ENCODE results near the gene KCND2. TPM values are rescaled to one million over a fixed set of nuclear protein-coding genes. Genes with fewer than 3 reads are reported as not detected.

Gene KCND2
- total RNA-seq, 1 donor = 17.3 TPM

DNA sequence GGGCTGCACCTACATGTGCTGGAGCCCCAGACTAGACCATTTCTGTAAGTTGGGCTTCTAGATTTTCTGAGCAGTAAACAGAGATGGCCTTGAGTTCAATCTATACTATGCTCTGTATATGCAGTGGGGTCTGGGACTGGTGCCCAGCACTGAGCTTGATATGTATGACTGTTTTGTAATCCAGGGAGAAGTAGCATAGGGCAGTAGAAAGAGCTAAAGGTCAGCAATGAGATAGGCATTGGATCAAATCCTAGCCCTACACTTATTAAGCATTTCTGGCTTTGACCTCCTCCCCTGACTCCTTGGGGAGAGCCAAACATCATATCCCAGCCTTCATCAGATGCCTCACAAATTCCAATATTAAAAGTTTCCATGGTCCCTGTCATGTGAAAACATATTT, 330.4 kb downstream of the KCND2 start:
- H3K4me3 ChIP-seq (ENCODE audit: low read depth, low read length) = no peak overlapping the region
- DNase-seq (ENCODE audit: low read depth) = no peak
- TF ChIP-seq, protein P1, sequence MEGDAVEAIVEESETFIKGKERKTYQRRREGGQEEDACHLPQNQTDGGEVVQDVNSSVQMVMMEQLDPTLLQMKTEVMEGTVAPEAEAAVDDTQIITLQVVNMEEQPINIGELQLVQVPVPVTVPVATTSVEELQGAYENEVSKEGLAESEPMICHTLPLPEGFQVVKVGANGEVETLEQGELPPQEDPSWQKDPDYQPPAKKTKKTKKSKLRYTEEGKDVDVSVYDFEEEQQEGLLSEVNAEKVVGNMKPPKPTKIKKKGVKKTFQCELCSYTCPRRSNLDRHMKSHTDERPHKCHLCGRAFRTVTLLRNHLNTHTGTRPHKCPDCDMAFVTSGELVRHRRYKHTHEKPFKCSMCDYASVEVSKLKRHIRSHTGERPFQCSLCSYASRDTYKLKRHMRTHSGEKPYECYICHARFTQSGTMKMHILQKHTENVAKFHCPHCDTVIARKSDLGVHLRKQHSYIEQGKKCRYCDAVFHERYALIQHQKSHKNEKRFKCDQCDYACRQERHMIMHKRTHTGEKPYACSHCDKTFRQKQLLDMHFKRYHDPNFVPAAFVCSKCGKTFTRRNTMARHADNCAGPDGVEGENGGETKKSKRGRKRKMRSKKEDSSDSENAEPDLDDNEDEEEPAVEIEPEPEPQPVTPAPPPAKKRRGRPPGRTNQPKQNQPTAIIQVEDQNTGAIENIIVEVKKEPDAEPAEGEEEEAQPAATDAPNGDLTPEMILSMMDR (IDR thresholded peaks at IDR 0.05; ENCODE audit: insufficient read depth, low read depth, low read length) = no peak

GRCh38 chr7:120609136-120609753, 336.3 kb downstream of the KCND2 start:
- TF ChIP-seq, protein P1 (IDR thresholded peaks at IDR 0.05; ENCODE audit: insufficient read depth, low read depth, low read length) = no peak
- H3K4me3 ChIP-seq (ENCODE audit: low read depth, low read length) = no peak overlapping the region
- DNase-seq (ENCODE audit: low read depth) = no peak

DNA sequence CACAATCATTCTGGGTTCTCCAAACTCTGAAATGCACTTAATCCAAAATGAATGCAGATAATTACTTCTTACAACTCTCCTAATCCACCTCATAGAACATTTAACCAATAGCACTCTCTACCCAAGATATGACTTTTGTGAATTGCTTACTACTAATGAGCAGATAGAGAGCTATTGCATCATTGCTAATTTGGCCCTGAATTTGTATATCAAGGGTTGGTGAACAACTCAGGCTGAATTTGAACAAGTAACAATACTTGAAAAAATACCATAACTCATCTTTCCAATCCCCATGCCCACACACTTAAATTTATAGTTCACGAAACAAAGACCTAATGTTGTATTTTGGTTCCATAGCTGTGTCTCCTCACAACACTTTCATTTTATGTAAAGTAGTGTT, 339.0 kb downstream of the KCND2 start:
- H3K4me3 ChIP-seq (ENCODE audit: low read depth, low read length) = no peak overlapping the region
- TF ChIP-seq, protein P1 (IDR thresholded peaks at IDR 0.05; ENCODE audit: insufficient read depth, low read depth, low read length) = no peak
- DNase-seq (ENCODE audit: low read depth) = no peak

DNA sequence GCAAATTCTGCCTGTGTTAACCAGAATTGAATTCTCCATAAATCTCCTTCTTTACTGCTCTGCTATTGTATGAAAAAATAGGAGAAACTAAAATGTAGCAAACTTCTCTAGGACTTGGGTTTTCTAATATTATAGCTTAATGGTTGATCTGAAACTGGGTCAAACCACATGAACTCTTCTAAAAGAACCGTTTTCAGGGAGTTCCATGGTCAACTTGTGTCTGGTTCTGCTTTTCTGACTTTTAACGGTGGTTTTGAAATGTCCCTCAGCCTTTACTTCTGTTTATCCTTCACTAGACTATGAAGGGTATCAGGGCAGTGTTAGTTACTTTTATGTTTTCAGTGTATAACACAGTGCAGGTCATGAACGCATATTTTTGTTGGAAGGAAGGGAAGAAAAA, 342.7 kb downstream of the KCND2 start:
- DNase-seq (ENCODE audit: low read depth) = no peak
- no peak overlapping the region for H3K4me3 ChIP-seq (ENCODE audit: low read depth, low read length)
- TF ChIP-seq, protein P1 (IDR thresholded peaks at IDR 0.05; ENCODE audit: insufficient read depth, low read depth, low read length) = no peak

DNA sequence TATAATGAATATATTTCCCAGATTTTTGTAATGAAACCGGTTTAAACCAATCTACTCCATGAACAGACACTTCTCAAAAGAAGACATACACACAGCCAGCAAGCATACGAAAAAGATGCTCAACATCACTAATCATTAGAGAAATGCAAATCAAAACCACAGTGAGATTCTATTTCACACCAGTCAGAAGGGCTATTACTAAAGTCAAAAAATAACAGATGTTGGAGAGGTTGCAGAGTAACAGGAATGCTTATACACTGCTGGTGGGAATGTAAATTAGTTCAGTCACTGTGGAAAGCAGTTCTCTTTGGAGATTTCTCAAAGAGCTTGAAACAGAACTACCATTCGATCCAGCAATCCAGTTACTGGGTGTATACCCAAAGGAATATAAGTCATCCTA, 344.3 kb downstream of the KCND2 start:
- no peak for DNase-seq (ENCODE audit: low read depth)

DNA sequence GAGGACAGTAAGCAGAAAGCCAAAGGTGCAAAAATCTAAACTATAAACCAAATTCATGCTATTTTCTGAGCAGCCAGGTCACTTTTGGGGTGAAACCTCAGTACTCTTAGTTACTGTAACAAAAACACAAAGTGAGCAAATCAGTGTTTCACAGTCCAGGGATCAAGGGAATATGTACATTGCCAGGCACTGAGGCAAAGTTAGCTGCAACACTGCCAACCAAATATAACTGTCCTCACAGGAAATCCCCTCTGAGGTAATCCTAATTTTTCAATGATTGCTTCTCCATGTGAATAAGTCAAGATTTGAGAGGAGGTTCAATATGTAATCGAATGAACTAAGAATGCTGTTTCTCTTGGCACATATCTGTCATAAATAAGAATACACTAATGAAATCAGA, 355.3 kb downstream of the KCND2 start:
- TF ChIP-seq, protein P1 (IDR thresholded peaks at IDR 0.05; ENCODE audit: insufficient read depth, low read depth, low read length) = no peak
- DNase-seq (ENCODE audit: low read depth) = no peak
- no peak overlapping the region for H3K4me3 ChIP-seq (ENCODE audit: low read depth, low read length)

More for the DNA sequence above, 344.3 kb downstream of the KCND2 start:
- TF ChIP-seq, protein P1 (IDR thresholded peaks at IDR 0.05; ENCODE audit: insufficient read depth, low read depth, low read length) = no peak
- no peak overlapping the region for H3K4me3 ChIP-seq (ENCODE audit: low read depth, low read length)

- TF ChIP-seq, protein P1 (IDR thresholded peaks at IDR 0.05; ENCODE audit: insufficient read depth, low read depth, low read length) = no peak
- no peak for DNase-seq (ENCODE audit: low read depth)
- no peak overlapping the region for H3K4me3 ChIP-seq (ENCODE audit: low read depth, low read length)
Observed at GRCh38 chr7:120639884-120640283, 366.9 kb downstream of the KCND2 start.

Measured in fibroblast of villous mesenchyme (primary cell).